HepG2 (cell line): ENCODE data around the gene DCD. TPM values are rescaled to one million over a fixed set of nuclear protein-coding genes. Genes with fewer than 3 reads are reported as not detected.

Experiments used
- ATAC-seq: fragments of 200-7000 bp; cut with Tn5 transposase; 3 replicates; pipeline ENCODE4 v1.9.1; 2020; ENCODE audit warnings: mild to moderate bottlenecking, moderate library complexity
- BruUV-seq: library from RNA; stranded (reverse); fragments of 400-500 nt; replicated peaks from 2 replicates; lab custom pipeline; 2021; lab: Mats Ljungman, UMichigan
- CTCF ChIA-PET: fragments of 300-600 bp; formaldehyde crosslinking; extraction: SDS; loops from one replicate; lab custom pipeline; 2021; ENCODE audit warnings: low total read pairs, inconsistent platforms, low intra/inter-chr PET ratio; lab: Yijun Ruan, JAX
- POLR2A ChIA-PET: fragments of 350-600 bp; sonication (Branson Sonifier 250); formaldehyde crosslinking; loops from one replicate; lab custom pipeline; 2020; ENCODE audit warnings: antibody characterized with exemption, inconsistent platforms; lab: Yijun Ruan, JAX
- DNase-seq: peaks from one replicate; pipeline ENCODE4 v3.0.0-alpha.2; 2015; ENCODE audit warnings: low spot score
- FAIRE-seq: peaks from 3 replicates; lab custom pipeline; 2011; peaks lifted over from hg19 to GRCh38; lab: Jason Lieb, UNC
- H2AFZ ChIP-seq: one replicate; pipeline ENCODE4 v1.6.1; 2011; ENCODE audit warnings: low read length, inconsistent platforms
- H3K27ac ChIP-seq: fragments of 300-600 bp; 3 replicates; pipeline ENCODE4 v1.8.0; 2011; ENCODE audit warnings: mixed run types, mild to moderate bottlenecking, mixed read lengths, low read length, inconsistent platforms; ENCODE audit not compliant: insufficient read depth; ENCODE audit errors: extremely low read length
- H3K27me3 ChIP-seq, 2 experiments: fragments of 200-600 bp in 1 of 2; 2 replicates in 1 of 2; 3 replicates in 1 of 2; pipeline versions ENCODE4 v1.6.0 to v1.8.0; 2011; ENCODE audit warnings: low read length in 2 of 2, mild to moderate bottlenecking in 2 of 2, moderate library complexity in 2 of 2, inconsistent platforms in 1 of 2; ENCODE audit not compliant: insufficient read depth in 2 of 2, control insufficient read depth in 1 of 2
- H3K36me3 ChIP-seq, 2 experiments: fragments of 200-600 bp in 1 of 2; replicated peaks in 1 of 2; 2 replicates in 1 of 2; 3 replicates in 1 of 2; pipeline versions ENCODE4 v1.5.1 to v1.8.0; 2011; ENCODE audit warnings: low read length in 2 of 2, inconsistent platforms in 1 of 2; ENCODE audit not compliant: insufficient read depth in 2 of 2, control insufficient read depth in 1 of 2
- H3K4me1 ChIP-seq: 2 replicates; pipeline ENCODE4 v1.5.1; 2012; ENCODE audit warnings: low read length, inconsistent platforms; ENCODE audit not compliant: insufficient read depth
- H3K4me2 ChIP-seq: 2 replicates; pipeline ENCODE4 v1.6.0; 2011; ENCODE audit warnings: low read depth, low read length, inconsistent platforms
- H3K4me3 ChIP-seq, 3 experiments: fragments of 200-600 bp in 1 of 3; sonication (generic), shearing (Covaris generic) in 1 of 3; replicated peaks in 1 of 3; 2 replicates each; pipeline ENCODE4 v1.5.1; 2011 to 2016; ENCODE audit warnings: low read length in 3 of 3, inconsistent platforms in 2 of 3, low read depth in 2 of 3, mild to moderate bottlenecking in 2 of 3, control low read depth in 1 of 3, mixed read lengths in 1 of 3; ENCODE audit not compliant: insufficient read depth in 1 of 3
- H3K79me2 ChIP-seq: one replicate; pipeline ENCODE4 v1.6.1; 2011; ENCODE audit warnings: low read length, inconsistent platforms; ENCODE audit not compliant: insufficient read depth
- H3K9ac ChIP-seq: 2 replicates; pipeline ENCODE4 v1.6.0; 2011; ENCODE audit warnings: mild to moderate bottlenecking, low read depth, low read length, inconsistent platforms; ENCODE audit not compliant: insufficient read depth
- H3K9me3 ChIP-seq: 2 replicates; pipeline ENCODE4 v1.5.1; 2012; ENCODE audit warnings: mild to moderate bottlenecking, low read length
- H4K20me1 ChIP-seq: 2 replicates; pipeline ENCODE4 v1.6.0; 2011; ENCODE audit warnings: inconsistent platforms, mild to moderate bottlenecking, low read length, moderate library complexity; ENCODE audit not compliant: insufficient read depth
- PHF5A ChIP-seq: IDR thresholded peaks from one replicate; pipeline ENCODE4 v1.6.1; 2018; ENCODE audit warnings: low read depth, missing genetic modification reagents; ENCODE audit not compliant: unreplicated experiment
- RARG ChIP-seq: sonication (generic); formaldehyde crosslinking; IDR thresholded peaks from 2 replicates; pipeline ENCODE4 v1.4.0; 2020; ENCODE audit warnings: low read depth, mild to moderate bottlenecking, missing genetic modification reagents
- STAT5B ChIP-seq: sonication (generic); formaldehyde crosslinking; IDR thresholded peaks from 2 replicates; pipeline ENCODE4 v1.4.0; 2020; ENCODE audit warnings: missing genetic modification reagents
- TAF1 ChIP-seq: sonication (generic); formaldehyde crosslinking; IDR thresholded peaks from 2 replicates; pipeline ENCODE4 v1.4.0; 2020; ENCODE audit warnings: missing genetic modification reagents
- ZBTB8A ChIP-seq: sonication (generic); formaldehyde crosslinking; IDR thresholded peaks from 2 replicates; pipeline ENCODE4 v1.4.0; 2020; ENCODE audit warnings: mild to moderate bottlenecking, low read depth, missing genetic modification reagents, borderline replicate concordance
- ZNF790 ChIP-seq: sonication (generic); formaldehyde crosslinking; IDR thresholded peaks from 2 replicates; pipeline ENCODE4 v1.8.0; 2022; ENCODE audit warnings: missing genetic modification reagents, mild to moderate bottlenecking, borderline replicate concordance
- WGBS: methylation state at CpG from one replicate; pipeline ENCODE4 v1.1.6; 2017; ENCODE audit warnings: low lambda C conversion rate; 5-methylcytosine and 5-hydroxymethylcytosine counted together
- in situ Hi-C: cut with HindIII; loops from 2 replicates; pipeline ENCODE4 v1.10.0; 2017; ENCODE audit warnings: low pct_unique_long_range_greater_than_20kb; ENCODE audit not compliant: extremely low pct_ligation_motif_present
- intact Hi-C: fragments of 100-400 bp; cut with micrococcal nuclease; formaldehyde crosslinking; loops from one replicate; pipeline ENCODE4 v1.10.0; 2022; ENCODE audit not compliant: unreplicated experiment
- polyA plus RNA-seq, 8 experiments: library from polyadenylated mRNA; depleted of rRNA in 3 of 8; stranded (reverse) in 7 of 8; unstranded in 1 of 8; fragments of >200 nt; fragmentation: Illumina TruSeq in 4 of 8; extraction: Trizol in 4 of 8; gene quantifications; 2 replicates each; pipeline versions ENCODE4 v1.2.1 to v1.2.3, GENCODE V29; 2011 to 2016; ENCODE audit warnings: low read depth in 4 of 8, missing spikeins in 1 of 8, mixed read lengths in 1 of 8; ENCODE audit not compliant: insufficient read depth in 1 of 8
- total RNA-seq, 5 experiments: library from RNA; depleted of rRNA; stranded (reverse); fragments of >200 nt; fragmentation: Illumina TruSeq; extraction: Trizol; gene quantifications; 2 replicates each; pipeline ENCODE4 v1.2.3, GENCODE V29; 2016; ENCODE audit warnings: low read depth in 1 of 5
- TF ChIP-seq, protein P1 (sequence below), 2 experiments: sonication (generic) in 1 of 2; formaldehyde crosslinking in 1 of 2; IDR thresholded peaks; 2 replicates each; pipeline versions ENCODE4 v1.4.0 to v1.6.1; 2018 to 2020; ENCODE audit warnings: missing genetic modification reagents in 2 of 2, borderline replicate concordance in 1 of 2, low read depth in 1 of 2, mild to moderate bottlenecking in 1 of 2, missing biosample characterization in 1 of 2
- TF ChIP-seq, protein P2 (sequence below): sonication (generic); formaldehyde crosslinking; IDR thresholded peaks from 2 replicates; pipeline ENCODE4 v1.4.0; 2020; ENCODE audit warnings: mild to moderate bottlenecking, missing genetic modification reagents

Gene DCD
- total and polyA plus RNA-seq, 2 of the 13 experiments (the other 11 are each of a cell fraction or from before 2014, with no cell fraction given) = not detected

DNA sequence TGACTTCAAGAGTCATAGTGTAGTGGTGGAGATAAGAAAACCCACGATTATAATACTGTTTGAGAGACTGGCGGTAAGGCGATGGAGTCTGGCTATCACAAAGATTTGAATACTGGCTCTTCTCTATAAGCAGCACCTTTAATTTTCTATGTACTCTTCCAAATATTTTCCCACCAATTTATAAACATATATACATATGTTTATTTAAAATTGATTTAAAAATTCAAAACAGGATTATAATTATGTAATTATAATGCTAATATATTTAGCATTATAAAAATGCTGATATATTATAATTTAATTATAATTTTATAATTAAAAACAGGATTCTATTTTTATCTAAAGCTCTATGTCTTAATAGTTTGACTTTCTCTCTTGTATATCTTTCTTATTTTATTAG is 15.4 kb upstream of the DCD start (continued):
- TF ChIP-seq, protein P1, sequence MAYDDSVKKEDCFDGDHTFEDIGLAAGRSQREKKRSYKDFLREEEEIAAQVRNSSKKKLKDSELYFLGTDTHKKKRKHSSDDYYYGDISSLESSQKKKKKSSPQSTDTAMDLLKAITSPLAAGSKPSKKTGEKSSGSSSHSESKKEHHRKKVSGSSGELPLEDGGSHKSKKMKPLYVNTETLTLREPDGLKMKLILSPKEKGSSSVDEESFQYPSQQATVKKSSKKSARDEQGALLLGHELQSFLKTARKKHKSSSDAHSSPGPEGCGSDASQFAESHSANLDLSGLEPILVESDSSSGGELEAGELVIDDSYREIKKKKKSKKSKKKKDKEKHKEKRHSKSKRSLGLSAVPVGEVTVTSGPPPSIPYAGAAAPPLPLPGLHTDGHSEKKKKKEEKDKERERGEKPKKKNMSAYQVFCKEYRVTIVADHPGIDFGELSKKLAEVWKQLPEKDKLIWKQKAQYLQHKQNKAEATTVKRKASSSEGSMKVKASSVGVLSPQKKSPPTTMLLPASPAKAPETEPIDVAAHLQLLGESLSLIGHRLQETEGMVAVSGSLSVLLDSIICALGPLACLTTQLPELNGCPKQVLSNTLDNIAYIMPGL (CRISPR knock-in tag; IDR thresholded peaks at IDR 0.05; ENCODE audit: borderline replicate concordance in 1 of 2, low read depth in 1 of 2) = no peak
- TF ChIP-seq RARG (CRISPR knock-in tag) = no peak

DNA sequence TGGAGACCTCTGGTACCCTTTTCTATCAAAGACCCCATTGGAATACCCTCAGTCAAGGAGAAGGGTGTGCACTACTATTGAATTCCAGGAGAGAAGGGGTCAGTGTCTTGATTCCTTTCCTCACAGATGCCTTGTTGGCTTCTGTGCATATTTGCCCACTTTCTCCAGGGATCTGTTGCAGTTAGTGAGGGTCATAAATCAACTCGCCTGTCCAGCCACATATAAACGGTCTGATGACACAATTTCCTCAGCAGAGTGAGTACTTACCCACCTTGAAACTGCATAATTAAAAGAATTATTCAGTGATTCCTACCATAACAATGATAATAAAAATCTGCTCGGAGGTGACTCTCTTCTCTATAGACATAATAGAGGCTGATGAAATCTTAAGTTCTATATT is 13.9 kb upstream of the DCD start:
- ChIA-PET CTCF (no interaction called here), POLR2A (no interaction called here)
- no peak for TF ChIP-seq ZNF790 (CRISPR knock-in tag)
- TF ChIP-seq STAT5B (CRISPR knock-in tag) = no peak
- TF ChIP-seq, protein P2, sequence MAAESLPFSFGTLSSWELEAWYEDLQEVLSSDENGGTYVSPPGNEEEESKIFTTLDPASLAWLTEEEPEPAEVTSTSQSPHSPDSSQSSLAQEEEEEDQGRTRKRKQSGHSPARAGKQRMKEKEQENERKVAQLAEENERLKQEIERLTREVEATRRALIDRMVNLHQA = no peak
- TF ChIP-seq TAF1 (CRISPR knock-in tag) = no peak
- no peak for TF ChIP-seq ZBTB8A (CRISPR knock-in tag)
- no peak for TF ChIP-seq PHF5A (CRISPR knock-in tag)
- BruUV-seq = no TSS peak
- Histone ChIP-seq H3K36me3 (no peaks in the 10 kb centered on the region), H3K4me1 (no peaks in the 10 kb centered on the region), H2AFZ (no peak overlapping the region), H4K20me1 (no peaks in the 10 kb centered on the region), H3K27ac (no peak overlapping the region), H3K4me2 (no peak overlapping the region), H3K27me3 (peaks cover 0 to 13% of the 10 kb centered on the region in 2 experiments; a peak in 2 of 5 replicates), H3K4me3 (no peak overlapping the region), H3K79me2 (no peaks in the 10 kb centered on the region), H3K9ac (no peak overlapping the region), H3K9me3 (no peaks in the 10 kb centered on the region)
- DNase-seq (no peak), FAIRE-seq (no peak), ATAC-seq (no peak)
- 5% methylated on average over 3 of the region's 3 CpGs for WGBS
- in situ Hi-C loops = no loop called here
- intact Hi-C loops = no loop called here
